ENCODE results near the gene PCSK6. TPM values are rescaled to one million over a fixed set of nuclear protein-coding genes. Genes with fewer than 3 reads are reported as not detected.

Gene PCSK6
- total RNA-seq, 1 donor from 2014 or later = 3.7 TPM

- no peak overlapping the region for H3K4me3 ChIP-seq (ENCODE audit: low read depth, low read length)
- DNase-seq (ENCODE audit: low read depth) = no peak
- no peak for TF ChIP-seq CTCF (conservative IDR thresholded peaks at IDR 0.05; ENCODE audit: low read depth, low read length)
These were observed 77.9 kb downstream of the PCSK6 start for GRCh38 chr15:101411581-101411980.

- no peak overlapping the region for H3K4me3 ChIP-seq (ENCODE audit: low read depth, low read length)
- no peak for DNase-seq (ENCODE audit: low read depth)
- TF ChIP-seq CTCF (conservative IDR thresholded peaks at IDR 0.05; ENCODE audit: low read depth, low read length) = no peak
These were observed 78.4 kb downstream of the PCSK6 start for GRCh38 chr15:101411085-101411484.

- H3K4me3 ChIP-seq (ENCODE audit: low read depth, low read length) = no peak overlapping the region
- TF ChIP-seq CTCF (conservative IDR thresholded peaks at IDR 0.05; ENCODE audit: low read depth, low read length) = no peak
- DNase-seq (ENCODE audit: low read depth) = no peak
These were observed 78.9 kb downstream of the PCSK6 start for GRCh38 chr15:101410612-101411011.

GRCh38 chr15:101409621-101410020 lies 79.9 kb downstream of the PCSK6 start:
- DNase-seq (ENCODE audit: low read depth) = no peak
- H3K4me3 ChIP-seq (ENCODE audit: low read depth, low read length) = no peak overlapping the region
- TF ChIP-seq CTCF (conservative IDR thresholded peaks at IDR 0.05; ENCODE audit: low read depth, low read length) = no peak

GRCh38 chr15:101407966-101408775 lies 81.3 kb downstream of the PCSK6 start:
- no peak for DNase-seq (ENCODE audit: low read depth)
- no peak overlapping the region for H3K4me3 ChIP-seq (ENCODE audit: low read depth, low read length)
- no peak for TF ChIP-seq CTCF (conservative IDR thresholded peaks at IDR 0.05; ENCODE audit: low read depth, low read length)

- no peak overlapping the region for H3K4me3 ChIP-seq (ENCODE audit: low read depth, low read length)
- no peak for TF ChIP-seq CTCF (conservative IDR thresholded peaks at IDR 0.05; ENCODE audit: low read depth, low read length)
- DNase-seq (ENCODE audit: low read depth) = no peak
These were observed 82.1 kb downstream of the PCSK6 start for GRCh38 chr15:101407439-101407838.
